Superior temporal gyrus (tissue), 1 donor: ENCODE data around the gene FAS.
"Not testable (repeated sequence)": the region's sequence is repeated elsewhere in the genome, so short reads cannot be mapped to it uniquely, and the experiment has no call there.

Source experiments
- DNase-seq: peaks from one replicate; pipeline ENCODE4 v3.0.0-alpha.2; 2016; ENCODE audit errors: extremely low spot score

The FAS gene

GRCh38 chr10:88992921-88993524, 2.4 kb downstream of the FAS start:
- no peak for DNase-seq

- no peak for DNase-seq
Measured at GRCh38 chr10:88994019-88994418, 3.4 kb downstream of the FAS start.

GRCh38 chr10:88995156-88995876, 4.7 kb downstream of the FAS start:
- DNase-seq = no peak

- no peak for DNase-seq
Measured at GRCh38 chr10:88996927-88997326, 6.3 kb downstream of the FAS start.

- no peak for DNase-seq
Measured at GRCh38 chr10:88999625-89000024, 9.0 kb downstream of the FAS start.

- DNase-seq = no peak
Measured at GRCh38 chr10:89001024-89001728, 10.6 kb downstream of the FAS start.

GRCh38 chr10:89001729-89002072, 11.1 kb downstream of the FAS start:
- no peak for DNase-seq

GRCh38 chr10:89002226-89002978, 11.8 kb downstream of the FAS start:
- DNase-seq = no peak

- no peak for DNase-seq
Measured at GRCh38 chr10:89003344-89003743, 12.7 kb downstream of the FAS start.

GRCh38 chr10:89007129-89007893, 16.7 kb downstream of the FAS start:
- DNase-seq = no peak

GRCh38 chr10:89018700-89019346, 28.2 kb downstream of the FAS start:
- DNase-seq = not testable (repeated sequence)

- DNase-seq = no peak
Measured at GRCh38 chr10:89019569-89020327, 29.1 kb downstream of the FAS start.

GRCh38 chr10:89021526-89021925, 30.9 kb downstream of the FAS start:
- not testable (repeated sequence) for DNase-seq

- no peak for DNase-seq
Measured at GRCh38 chr10:89022734-89023133, 32.1 kb downstream of the FAS start.

- no peak for DNase-seq
Measured at GRCh38 chr10:89025453-89025852, 34.9 kb downstream of the FAS start.

GRCh38 chr10:89029181-89029580, 38.6 kb downstream of the FAS start:
- DNase-seq = no peak

- DNase-seq = peak; percentile 95
Measured at GRCh38 chr10:89029785-89030437, 39.3 kb downstream of the FAS start.

- no peak for DNase-seq
Measured at GRCh38 chr10:89030791-89031190, 40.2 kb downstream of the FAS start.

GRCh38 chr10:89032141-89032891, 41.7 kb downstream of the FAS start:
- DNase-seq = no peak
